ENCODE measurements around the gene NNT.

The NNT gene

GRCh38 chr5:43560128-43560527 is 42.9 kb upstream of the NNT start:
- no peak for TF ChIP-seq CTCF (IDR thresholded peaks at IDR 0.05; ENCODE audit: control insufficient read depth, insufficient read depth, low read depth, low read length, missing control alignments)
- no peak overlapping the region for H3K4me3 ChIP-seq (ENCODE audit: control insufficient read depth, low read depth, low read length)
- DNase-seq (ENCODE audit: low read depth), result no peak

DNA sequence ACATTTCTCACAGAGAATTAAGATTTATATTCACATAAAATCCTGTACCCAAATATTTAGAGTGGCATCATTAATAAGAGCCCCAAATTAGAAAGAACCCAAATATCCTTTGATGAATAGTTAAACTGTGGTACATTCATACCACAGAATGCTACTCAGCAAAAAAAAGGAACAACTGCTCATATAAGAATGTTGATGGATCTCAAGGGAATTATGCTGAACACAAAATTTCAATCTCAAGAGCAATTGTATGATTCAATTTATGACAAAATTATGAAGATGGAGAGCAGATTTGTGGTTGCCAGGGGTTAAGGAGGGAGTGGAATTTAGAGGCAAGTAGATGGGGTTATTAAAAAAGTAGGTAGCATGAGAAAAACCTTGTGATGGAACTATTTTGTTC is 41.6 kb upstream of the NNT start:
- H3K4me3 ChIP-seq (ENCODE audit: control insufficient read depth, low read depth, low read length), result no peak overlapping the region
- DNase-seq (ENCODE audit: low read depth), result no peak
- no peak for TF ChIP-seq CTCF (IDR thresholded peaks at IDR 0.05; ENCODE audit: control insufficient read depth, insufficient read depth, low read depth, low read length, missing control alignments)

DNA sequence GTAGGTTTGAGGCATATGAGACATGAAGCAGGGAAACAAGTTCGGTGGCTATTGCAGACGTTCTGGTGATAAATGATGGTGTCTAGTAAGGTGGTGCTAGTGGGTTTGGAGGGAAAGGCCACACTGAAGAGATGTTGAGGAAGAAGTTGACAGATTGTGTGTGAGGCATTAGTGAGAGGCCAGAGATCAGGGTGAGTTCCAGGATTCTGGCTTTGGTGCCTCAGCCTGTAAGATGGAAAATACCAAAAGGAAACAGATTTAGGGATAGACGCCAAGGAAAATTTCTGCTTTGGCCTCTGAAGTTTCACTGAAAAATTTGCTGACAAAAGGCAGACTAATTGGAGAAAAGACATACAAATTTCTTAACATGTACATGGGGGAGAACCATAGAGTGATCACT is 39.7 kb upstream of the NNT start:
- DNase-seq (ENCODE audit: low read depth), result no peak
- TF ChIP-seq CTCF (IDR thresholded peaks at IDR 0.05; ENCODE audit: control insufficient read depth, insufficient read depth, low read depth, low read length, missing control alignments), result no peak
- no peak overlapping the region for H3K4me3 ChIP-seq (ENCODE audit: control insufficient read depth, low read depth, low read length)

DNA sequence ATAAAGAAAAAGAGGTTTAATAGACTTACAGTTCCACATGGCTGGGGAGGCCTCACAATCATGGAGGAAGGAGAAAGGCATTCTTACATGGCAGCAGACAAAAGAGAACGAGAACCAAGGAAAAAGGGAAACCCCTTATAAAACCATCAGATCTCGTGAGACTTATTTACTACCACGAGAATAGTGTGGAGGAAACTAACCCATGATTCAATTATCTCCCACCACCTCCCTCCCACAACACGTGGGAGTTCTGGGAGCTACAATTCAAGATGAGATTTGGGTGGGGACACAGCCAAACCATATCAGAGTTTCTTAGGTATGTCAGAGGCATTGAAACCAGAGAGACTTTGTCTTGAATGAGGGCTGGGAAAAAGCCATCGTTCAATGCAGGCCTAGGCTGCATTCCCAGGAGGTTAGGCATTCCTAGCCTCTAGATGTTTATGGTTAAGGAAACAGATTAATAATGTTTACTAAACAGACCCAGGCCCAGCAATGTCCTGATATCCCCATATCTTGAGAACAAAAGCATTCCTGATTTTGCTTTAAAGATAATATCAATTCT is 38.6 kb upstream of the NNT start:
- no peak for DNase-seq (ENCODE audit: low read depth)
- TF ChIP-seq CTCF (IDR thresholded peaks at IDR 0.05; ENCODE audit: control insufficient read depth, insufficient read depth, low read depth, low read length, missing control alignments), result no peak
- H3K4me3 ChIP-seq (ENCODE audit: control insufficient read depth, low read depth, low read length), result no peak overlapping the region

DNA sequence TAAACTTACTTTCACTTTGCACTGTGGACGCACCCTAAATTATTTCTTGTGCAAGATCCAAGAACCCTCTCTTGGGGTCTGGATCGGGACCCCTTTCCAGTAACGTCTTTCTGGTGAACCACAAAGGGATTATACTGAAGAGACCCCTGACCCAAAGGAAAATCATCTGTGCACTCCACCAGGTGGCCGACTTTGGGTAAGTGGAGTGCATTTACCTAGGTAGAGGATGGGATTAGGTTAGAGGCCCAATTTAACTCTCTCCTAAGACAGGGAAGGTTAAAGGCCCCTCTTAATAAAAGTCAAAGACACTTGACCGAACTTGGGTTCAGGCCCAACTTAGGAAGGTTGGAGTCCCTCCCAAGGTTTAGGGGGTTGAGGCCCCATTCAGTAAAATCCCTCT is 37.9 kb upstream of the NNT start:
- H3K4me3 ChIP-seq (ENCODE audit: control insufficient read depth, low read depth, low read length), result no peak overlapping the region
- DNase-seq (ENCODE audit: low read depth), result no peak
- no peak for TF ChIP-seq CTCF (IDR thresholded peaks at IDR 0.05; ENCODE audit: control insufficient read depth, insufficient read depth, low read depth, low read length, missing control alignments)

GRCh38 chr5:43567967-43568366 is 35.0 kb upstream of the NNT start:
- no peak overlapping the region for H3K4me3 ChIP-seq (ENCODE audit: control insufficient read depth, low read depth, low read length)
- DNase-seq (ENCODE audit: low read depth), result no peak
- TF ChIP-seq CTCF (IDR thresholded peaks at IDR 0.05; ENCODE audit: control insufficient read depth, insufficient read depth, low read depth, low read length, missing control alignments), result no peak

GRCh38 chr5:43569236-43569746 is 33.7 kb upstream of the NNT start:
- TF ChIP-seq CTCF (IDR thresholded peaks at IDR 0.05; ENCODE audit: control insufficient read depth, insufficient read depth, low read depth, low read length, missing control alignments), result no peak
- no peak overlapping the region for H3K4me3 ChIP-seq (ENCODE audit: control insufficient read depth, low read depth, low read length)
- DNase-seq (ENCODE audit: low read depth), result no peak
